Ascending aorta (tissue), 2 donors: ENCODE data around the gene CEACAM5. TPM values are rescaled to one million over a fixed set of nuclear protein-coding genes. Genes with fewer than 3 reads are reported as not detected.

ENCODE experiments used
- DNase-seq, 2 donors: peaks; one replicate each; pipeline ENCODE4 v3.0.0-alpha.2; 2019; ENCODE audit warnings: low spot score in 2 of 2
- H3K27ac ChIP-seq, 2 donors: fragments of 200-600 bp; sonication (generic); one replicate each; pipeline ENCODE4 v1.5.1; 2016 to 2017; ENCODE audit warnings: mild to moderate bottlenecking in 1 of 2
- H3K27me3 ChIP-seq: fragments of 200-600 bp; sonication (generic); one replicate; pipeline ENCODE4 v1.5.1; 2017
- H3K36me3 ChIP-seq, 2 donors: fragments of 200-600 bp; sonication (generic); one replicate each; pipeline ENCODE4 v1.5.1; 2016
- H3K4me1 ChIP-seq, 2 donors: fragments of 200-600 bp; sonication (generic); one replicate each; pipeline ENCODE4 v1.5.1; 2016 to 2017; ENCODE audit warnings: mild to moderate bottlenecking in 1 of 2
- H3K4me3 ChIP-seq, 2 donors: fragments of 200-600 bp; sonication (generic); one replicate each; pipeline ENCODE4 v1.5.1; 2016 to 2017; ENCODE audit warnings: mild to moderate bottlenecking in 1 of 2
- H3K9me3 ChIP-seq, 2 donors: fragments of 200-600 bp; sonication (generic); one replicate each; pipeline ENCODE4 v1.5.1; 2016
- intact Hi-C: fragments of 100-400 bp; cut with DNase I; formaldehyde crosslinking; loops from one replicate; pipeline ENCODE4 v1.15.1; 2023
- total RNA-seq: library from RNA; depleted of rRNA; stranded (reverse); fragments of >200 nt; gene quantifications from one replicate; pipeline ENCODE4 v1.1.0, GENCODE V29; 2016
- TF ChIP-seq, protein P1 (sequence below), 3 experiments: fragments of 200-600 bp in 2 of 3; fragments of 450-650 bp in 1 of 3; sonication (generic) in 2 of 3; IDR thresholded peaks; one replicate each; pipeline ENCODE4 v1.5.1; 2016 to 2019; ENCODE audit warnings: antibody characterized with exemption in 3 of 3, mild to moderate bottlenecking in 1 of 3, moderate library complexity in 1 of 3

Gene CEACAM5
- total RNA-seq, 1 donor from 2014 or later: not detected

DNA sequence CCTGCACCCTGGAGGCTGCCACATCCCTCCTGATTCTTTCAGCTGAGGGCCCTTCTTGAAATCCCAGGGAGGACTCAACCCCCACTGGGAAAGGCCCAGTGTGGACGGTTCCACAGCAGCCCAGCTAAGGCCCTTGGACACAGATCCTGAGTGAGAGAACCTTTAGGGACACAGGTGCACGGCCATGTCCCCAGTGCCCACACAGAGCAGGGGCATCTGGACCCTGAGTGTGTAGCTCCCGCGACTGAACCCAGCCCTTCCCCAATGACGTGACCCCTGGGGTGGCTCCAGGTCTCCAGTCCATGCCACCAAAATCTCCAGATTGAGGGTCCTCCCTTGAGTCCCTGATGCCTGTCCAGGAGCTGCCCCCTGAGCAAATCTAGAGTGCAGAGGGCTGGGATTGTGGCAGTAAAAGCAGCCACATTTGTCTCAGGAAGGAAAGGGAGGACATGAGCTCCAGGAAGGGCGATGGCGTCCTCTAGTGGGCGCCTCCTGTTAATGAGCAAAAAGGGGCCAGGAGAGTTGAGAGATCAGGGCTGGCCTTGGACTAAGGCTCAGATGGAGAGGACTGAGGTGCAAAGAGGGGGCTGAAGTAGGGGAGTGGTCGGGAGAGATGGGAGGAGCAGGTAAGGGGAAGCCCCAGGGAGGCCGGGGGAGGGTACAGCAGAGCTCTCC is 6.9 kb upstream of the CEACAM5 start:
- H3K4me1 ChIP-seq: no peaks in the 10 kb centered on the region
- H3K36me3 ChIP-seq: no peaks in the 10 kb centered on the region
- peak in 1 of 2 donors; percentile 35 for DNase-seq
- H3K4me3 ChIP-seq: no peak overlapping the region
- H3K27me3 ChIP-seq: no peaks in the 10 kb centered on the region
- no peak overlapping the region for H3K27ac ChIP-seq
- H3K9me3 ChIP-seq: no peaks in the 10 kb centered on the region
- TF ChIP-seq, protein P1, sequence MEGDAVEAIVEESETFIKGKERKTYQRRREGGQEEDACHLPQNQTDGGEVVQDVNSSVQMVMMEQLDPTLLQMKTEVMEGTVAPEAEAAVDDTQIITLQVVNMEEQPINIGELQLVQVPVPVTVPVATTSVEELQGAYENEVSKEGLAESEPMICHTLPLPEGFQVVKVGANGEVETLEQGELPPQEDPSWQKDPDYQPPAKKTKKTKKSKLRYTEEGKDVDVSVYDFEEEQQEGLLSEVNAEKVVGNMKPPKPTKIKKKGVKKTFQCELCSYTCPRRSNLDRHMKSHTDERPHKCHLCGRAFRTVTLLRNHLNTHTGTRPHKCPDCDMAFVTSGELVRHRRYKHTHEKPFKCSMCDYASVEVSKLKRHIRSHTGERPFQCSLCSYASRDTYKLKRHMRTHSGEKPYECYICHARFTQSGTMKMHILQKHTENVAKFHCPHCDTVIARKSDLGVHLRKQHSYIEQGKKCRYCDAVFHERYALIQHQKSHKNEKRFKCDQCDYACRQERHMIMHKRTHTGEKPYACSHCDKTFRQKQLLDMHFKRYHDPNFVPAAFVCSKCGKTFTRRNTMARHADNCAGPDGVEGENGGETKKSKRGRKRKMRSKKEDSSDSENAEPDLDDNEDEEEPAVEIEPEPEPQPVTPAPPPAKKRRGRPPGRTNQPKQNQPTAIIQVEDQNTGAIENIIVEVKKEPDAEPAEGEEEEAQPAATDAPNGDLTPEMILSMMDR (IDR thresholded peaks at IDR 0.05): no peak
- intact Hi-C loops: no loop called here

DNA sequence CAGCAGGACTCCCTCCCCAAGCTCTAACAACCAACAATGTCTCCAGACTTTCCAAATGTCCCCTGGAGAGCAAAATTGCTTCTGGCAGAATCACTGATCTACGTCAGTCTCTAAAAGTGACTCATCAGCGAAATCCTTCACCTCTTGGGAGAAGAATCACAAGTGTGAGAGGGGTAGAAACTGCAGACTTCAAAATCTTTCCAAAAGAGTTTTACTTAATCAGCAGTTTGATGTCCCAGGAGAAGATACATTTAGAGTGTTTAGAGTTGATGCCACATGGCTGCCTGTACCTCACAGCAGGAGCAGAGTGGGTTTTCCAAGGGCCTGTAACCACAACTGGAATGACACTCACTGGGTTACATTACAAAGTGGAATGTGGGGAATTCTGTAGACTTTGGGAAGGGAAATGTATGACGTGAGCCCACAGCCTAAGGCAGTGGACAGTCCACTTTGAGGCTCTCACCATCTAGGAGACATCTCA is 6.2 kb upstream of the CEACAM5 start:
- H3K4me1 ChIP-seq: no peaks in the 10 kb centered on the region
- H3K27ac ChIP-seq: no peak overlapping the region
- no peaks in the 10 kb centered on the region for H3K27me3 ChIP-seq
- no peak for DNase-seq
- H3K9me3 ChIP-seq: no peaks in the 10 kb centered on the region
- H3K36me3 ChIP-seq: no peaks in the 10 kb centered on the region
- intact Hi-C loops: no loop called here
- TF ChIP-seq, protein P1 (IDR thresholded peaks at IDR 0.05): no peak
- no peak overlapping the region for H3K4me3 ChIP-seq

DNA sequence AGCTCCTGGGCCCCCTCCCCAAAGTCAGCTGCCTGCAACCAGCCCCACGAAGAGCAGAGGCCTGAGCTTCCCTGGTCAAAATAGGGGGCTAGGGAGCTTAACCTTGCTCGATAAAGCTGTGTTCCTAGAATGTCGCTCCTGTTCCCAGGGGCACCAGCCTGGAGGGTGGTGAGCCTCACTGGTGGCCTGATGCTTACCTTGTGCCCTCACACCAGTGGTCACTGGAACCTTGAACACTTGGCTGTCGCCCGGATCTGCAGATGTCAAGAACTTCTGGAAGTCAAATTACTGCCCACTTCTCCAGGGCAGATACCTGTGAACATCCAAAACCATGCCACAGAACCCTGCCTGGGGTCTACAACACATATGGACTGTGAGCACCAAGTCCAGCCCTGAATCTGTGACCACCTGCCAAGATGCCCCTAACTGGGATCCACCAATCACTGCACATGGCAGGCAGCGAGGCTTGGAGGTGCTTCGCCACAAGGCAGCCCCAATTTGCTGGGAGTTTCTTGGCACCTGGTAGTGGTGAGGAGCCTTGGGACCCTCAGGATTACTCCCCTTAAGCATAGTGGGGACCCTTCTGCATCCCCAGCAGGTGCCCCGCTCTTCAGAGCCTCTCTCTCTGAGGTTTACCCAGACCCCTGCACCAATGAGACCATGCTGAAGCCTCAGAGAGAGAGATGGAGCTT is 4.7 kb upstream of the CEACAM5 start:
- TF ChIP-seq, protein P1 (IDR thresholded peaks at IDR 0.05): no peak
- intact Hi-C loops: no loop called here
- Histone ChIP-seq H3K9me3 (no peaks in the 10 kb centered on the region), H3K4me1 (no peaks in the 10 kb centered on the region), H3K36me3 (no peaks in the 10 kb centered on the region), H3K27me3 (no peaks in the 10 kb centered on the region), H3K27ac (no peak overlapping the region), H3K4me3 (no peak overlapping the region)
- peak in 1 of 2 donors; percentile 51 for DNase-seq

DNA sequence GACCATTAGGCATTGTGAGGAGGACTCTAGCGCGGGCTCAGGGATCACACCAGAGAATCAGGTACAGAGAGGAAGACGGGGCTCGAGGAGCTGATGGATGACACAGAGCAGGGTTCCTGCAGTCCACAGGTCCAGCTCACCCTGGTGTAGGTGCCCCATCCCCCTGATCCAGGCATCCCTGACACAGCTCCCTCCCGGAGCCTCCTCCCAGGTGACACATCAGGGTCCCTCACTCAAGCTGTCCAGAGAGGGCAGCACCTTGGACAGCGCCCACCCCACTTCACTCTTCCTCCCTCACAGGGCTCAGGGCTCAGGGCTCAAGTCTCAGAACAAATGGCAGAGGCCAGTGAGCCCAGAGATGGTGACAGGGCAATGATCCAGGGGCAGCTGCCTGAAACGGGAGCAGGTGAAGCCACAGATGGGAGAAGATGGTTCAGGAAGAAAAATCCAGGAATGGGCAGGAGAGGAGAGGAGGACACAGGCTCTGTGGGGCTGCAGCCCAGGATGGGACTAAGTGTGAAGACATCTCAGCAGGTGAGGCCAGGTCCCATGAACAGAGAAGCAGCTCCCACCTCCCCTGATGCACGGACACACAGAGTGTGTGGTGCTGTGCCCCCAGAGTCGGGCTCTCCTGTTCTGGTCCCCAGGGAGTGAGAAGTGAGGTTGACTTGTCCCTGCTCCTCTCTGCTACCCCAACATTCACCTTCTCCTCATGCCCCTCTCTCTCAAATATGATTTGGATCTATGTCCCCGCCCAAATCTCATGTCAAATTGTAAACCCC is 2.8 kb upstream of the CEACAM5 start:
- intact Hi-C loops: no loop called here
- H3K4me1 ChIP-seq: no peaks in the 10 kb centered on the region
- H3K9me3 ChIP-seq: no peaks in the 10 kb centered on the region
- peak in 1 of 2 donors; percentile 42 for DNase-seq
- no peak overlapping the region for H3K4me3 ChIP-seq
- no peaks in the 10 kb centered on the region for H3K27me3 ChIP-seq
- H3K36me3 ChIP-seq: no peaks in the 10 kb centered on the region
- TF ChIP-seq, protein P1 (IDR thresholded peaks at IDR 0.05): no peak
- H3K27ac ChIP-seq: no peak overlapping the region

DNA sequence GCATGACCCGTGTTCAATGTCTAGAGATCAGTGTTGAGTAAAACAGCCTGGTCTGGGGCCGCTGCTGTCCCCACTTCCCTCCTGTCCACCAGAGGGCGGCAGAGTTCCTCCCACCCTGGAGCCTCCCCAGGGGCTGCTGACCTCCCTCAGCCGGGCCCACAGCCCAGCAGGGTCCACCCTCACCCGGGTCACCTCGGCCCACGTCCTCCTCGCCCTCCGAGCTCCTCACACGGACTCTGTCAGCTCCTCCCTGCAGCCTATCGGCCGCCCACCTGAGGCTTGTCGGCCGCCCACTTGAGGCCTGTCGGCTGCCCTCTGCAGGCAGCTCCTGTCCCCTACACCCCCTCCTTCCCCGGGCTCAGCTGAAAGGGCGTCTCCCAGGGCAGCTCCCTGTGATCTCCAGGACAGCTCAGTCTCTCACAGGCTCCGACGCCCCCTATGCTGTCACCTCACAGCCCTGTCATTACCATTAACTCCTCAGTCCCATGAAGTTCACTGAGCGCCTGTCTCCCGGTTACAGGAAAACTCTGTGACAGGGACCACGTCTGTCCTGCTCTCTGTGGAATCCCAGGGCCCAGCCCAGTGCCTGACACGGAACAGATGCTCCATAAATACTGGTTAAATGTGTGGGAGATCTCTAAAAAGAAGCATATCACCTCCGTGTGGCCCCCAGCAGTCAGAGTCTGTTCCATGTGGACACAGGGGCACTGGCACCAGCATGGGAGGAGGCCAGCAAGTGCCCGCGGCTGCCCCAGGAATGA is 1.5 kb upstream of the CEACAM5 start:
- TF ChIP-seq, protein P1 (IDR thresholded peaks at IDR 0.05): peak in 2 of 3 experiments; percentile 3 to 19
- Histone ChIP-seq H3K9me3 (no peaks in the 10 kb centered on the region), H3K4me1 (no peaks in the 10 kb centered on the region), H3K27ac (no peak overlapping the region), H3K36me3 (no peaks in the 10 kb centered on the region), H3K4me3 (no peak overlapping the region), H3K27me3 (no peaks in the 10 kb centered on the region)
- no peak for DNase-seq
- intact Hi-C loops: no loop called here
